Measurements from ENCODE around the gene BCS1L. TPM values are rescaled to one million over a fixed set of nuclear protein-coding genes. Genes with fewer than 3 reads are reported as not detected.

BCS1L gene
- total and polyA plus RNA-seq, 2 of the 13 experiments (the other 11 are each of a cell fraction or from before 2014, with no cell fraction given): 48.9 to 76.0 TPM

GRCh38 chr2:218710687-218711549, 51.4 kb downstream of the BCS1L start, which contains the start of gene TTLL4 (continued):
- TF ChIP-seq KLF9 (CRISPR knock-in tag; IDR thresholded peaks at IDR 0.05; ENCODE audit: low read depth) (peak; percentile 76; the same call in 1 of the 2 replicates), LCORL (IDR thresholded peaks at IDR 0.05) (no peak), LCORL (CRISPR knock-in tag; IDR thresholded peaks at IDR 0.05) (peak; percentile 86), ZBTB1 (CRISPR knock-in tag; IDR thresholded peaks at IDR 0.05; ENCODE audit: borderline replicate concordance) (no peak; the same call in 1 of the 2 replicates), RAD51 (IDR thresholded peaks at IDR 0.05; ENCODE audit: borderline replicate concordance) (0 out of 2 replicates have a peak, but pooled peaks have one; percentile 30), ZNF766 (CRISPR knock-in tag; IDR thresholded peaks at IDR 0.05; ENCODE audit: borderline replicate concordance) (peak; percentile 77; the same call in 1 of the 2 replicates), BRCA1 (CRISPR knock-in tag; IDR thresholded peaks at IDR 0.05) (no peak; the same call in none of the 2 replicates), PRMT3 (CRISPR knock-in tag; IDR thresholded peaks at IDR 0.05; ENCODE audit: borderline replicate concordance, low read depth) (no peak), ZFP36 (IDR thresholded peaks at IDR 0.05; ENCODE audit: borderline replicate concordance, low read depth, low read length, partially characterized antibody) (no peak), RFX5 (IDR thresholded peaks at IDR 0.05; ENCODE audit: low read depth, low read length) (peak; percentile 77), ISL2 (CRISPR knock-in tag; IDR thresholded peaks at IDR 0.05) (peak; percentile 89), AGO1 (IDR thresholded peaks at IDR 0.05; ENCODE audit: low read depth, low read length, poor library complexity, severe bottlenecking) (no peak), ZNF687 (CRISPR knock-in tag; IDR thresholded peaks at IDR 0.05) (peak; percentile 96), ZNF598 (CRISPR knock-in tag; IDR thresholded peaks at IDR 0.05; ENCODE audit: borderline replicate concordance) (peak; percentile 94), PRDM15 (CRISPR knock-in tag; IDR thresholded peaks at IDR 0.05) (no peak), ARHGAP35 (CRISPR knock-in tag; IDR thresholded peaks at IDR 0.05; ENCODE audit: borderline replicate concordance) (peak; percentile 84; the same call in 1 of the 2 replicates), HOXA7 (CRISPR knock-in tag; IDR thresholded peaks at IDR 0.05) (no peak), IKZF1 (IDR thresholded peaks at IDR 0.05) (no peak), USF2 (IDR thresholded peaks at IDR 0.05; ENCODE audit: low read depth, low read length) (peak; percentile 58; the same call in 1 of the 2 replicates), USF2 (CRISPR knock-in tag; IDR thresholded peaks at IDR 0.05; ENCODE audit: borderline replicate concordance) (peak; percentile 87)

Data from HepG2 (cell line).